Measurements from ENCODE around the gene ATG4B. TPM values are rescaled to one million over a fixed set of nuclear protein-coding genes. Genes with fewer than 3 reads are reported as not detected.

ATG4B gene
- total RNA-seq, 2 donors from 2014 or later: 52.0 to 86.1 TPM

DNA sequence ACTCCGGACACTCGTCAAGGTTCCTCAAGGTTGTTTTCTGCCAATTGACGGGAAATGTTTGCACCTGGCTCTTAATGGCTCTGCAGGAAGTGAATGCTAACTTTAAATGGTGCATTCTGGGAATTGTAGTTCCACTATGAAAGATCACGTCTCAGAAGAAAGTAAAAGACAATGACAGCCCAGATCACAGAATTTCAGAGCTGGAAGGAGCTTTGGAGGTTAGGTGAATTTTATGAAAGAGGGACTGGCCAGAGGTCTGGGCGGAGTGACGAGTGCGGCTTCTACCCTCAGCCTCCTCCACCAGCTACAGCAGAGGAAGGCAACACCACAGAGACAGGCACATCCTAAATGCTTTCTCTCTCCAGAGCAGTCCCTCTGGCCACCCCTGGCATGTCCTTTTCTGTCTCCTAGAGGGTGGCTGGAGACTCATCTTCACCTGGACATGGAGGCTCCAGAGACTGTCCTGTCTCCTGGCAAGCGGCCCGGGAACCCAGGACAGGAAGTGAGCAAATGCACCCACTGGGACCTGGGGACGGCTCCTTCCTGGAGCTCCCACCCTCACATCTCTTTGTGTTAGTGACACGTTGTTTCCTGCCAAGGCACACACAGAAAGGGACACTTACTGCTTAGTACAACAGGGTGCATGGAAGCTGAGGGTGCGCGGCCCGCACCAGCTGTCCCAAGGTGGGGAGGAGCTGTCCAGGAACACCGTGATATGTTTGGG, 19.9 kb upstream of the ATG4B start:
- Histone ChIP-seq H3K27ac (no peak overlapping the region), H3K36me3 (no peaks in the 10 kb centered on the region), H3K4me1 (ENCODE audit: control insufficient read depth in 1 of 2, low read depth in 2 of 2) (no peaks in the 10 kb centered on the region), H3K9me3 (no peaks in the 10 kb centered on the region), H3K27me3 (replicated peaks; ENCODE audit: insufficient read depth) (no peaks in the 10 kb centered on the region), H3K4me3 (peak overlapping the region; percentile 47)
- ATAC-seq (ENCODE audit: insufficient number of reproducible peaks, low FRiP score, low read depth) (no peak), DNase-seq (ENCODE audit: low spot score) (no peak)
- TF ChIP-seq, protein P1, sequence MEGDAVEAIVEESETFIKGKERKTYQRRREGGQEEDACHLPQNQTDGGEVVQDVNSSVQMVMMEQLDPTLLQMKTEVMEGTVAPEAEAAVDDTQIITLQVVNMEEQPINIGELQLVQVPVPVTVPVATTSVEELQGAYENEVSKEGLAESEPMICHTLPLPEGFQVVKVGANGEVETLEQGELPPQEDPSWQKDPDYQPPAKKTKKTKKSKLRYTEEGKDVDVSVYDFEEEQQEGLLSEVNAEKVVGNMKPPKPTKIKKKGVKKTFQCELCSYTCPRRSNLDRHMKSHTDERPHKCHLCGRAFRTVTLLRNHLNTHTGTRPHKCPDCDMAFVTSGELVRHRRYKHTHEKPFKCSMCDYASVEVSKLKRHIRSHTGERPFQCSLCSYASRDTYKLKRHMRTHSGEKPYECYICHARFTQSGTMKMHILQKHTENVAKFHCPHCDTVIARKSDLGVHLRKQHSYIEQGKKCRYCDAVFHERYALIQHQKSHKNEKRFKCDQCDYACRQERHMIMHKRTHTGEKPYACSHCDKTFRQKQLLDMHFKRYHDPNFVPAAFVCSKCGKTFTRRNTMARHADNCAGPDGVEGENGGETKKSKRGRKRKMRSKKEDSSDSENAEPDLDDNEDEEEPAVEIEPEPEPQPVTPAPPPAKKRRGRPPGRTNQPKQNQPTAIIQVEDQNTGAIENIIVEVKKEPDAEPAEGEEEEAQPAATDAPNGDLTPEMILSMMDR (IDR thresholded peaks at IDR 0.05): no peak

DNA sequence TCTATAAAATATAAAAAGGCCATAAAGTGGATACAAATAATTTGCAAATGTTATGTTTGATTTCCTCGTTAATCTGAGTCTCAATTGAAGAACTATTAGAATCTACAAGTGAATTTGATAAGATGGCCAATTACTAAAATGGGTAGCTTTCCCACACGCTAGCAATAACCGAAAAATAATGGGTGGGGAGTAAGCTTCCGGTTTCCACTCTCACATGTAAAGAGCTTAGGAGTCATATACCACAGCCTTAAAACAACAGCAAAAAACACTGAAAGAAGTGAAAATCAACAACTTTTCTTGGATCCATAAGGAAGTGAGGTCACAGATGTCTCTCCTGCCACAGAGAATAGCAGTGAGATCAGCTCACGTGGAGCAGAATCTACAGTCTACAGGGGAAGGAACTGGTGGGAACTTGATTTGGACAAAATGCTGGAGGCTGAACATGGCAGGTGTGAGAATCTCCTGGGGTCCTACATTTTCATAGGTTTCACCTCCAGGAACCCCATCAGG, 19.1 kb upstream of the ATG4B start:
- Histone ChIP-seq H3K27ac (no peak overlapping the region), H3K36me3 (no peaks in the 10 kb centered on the region)

DNA sequence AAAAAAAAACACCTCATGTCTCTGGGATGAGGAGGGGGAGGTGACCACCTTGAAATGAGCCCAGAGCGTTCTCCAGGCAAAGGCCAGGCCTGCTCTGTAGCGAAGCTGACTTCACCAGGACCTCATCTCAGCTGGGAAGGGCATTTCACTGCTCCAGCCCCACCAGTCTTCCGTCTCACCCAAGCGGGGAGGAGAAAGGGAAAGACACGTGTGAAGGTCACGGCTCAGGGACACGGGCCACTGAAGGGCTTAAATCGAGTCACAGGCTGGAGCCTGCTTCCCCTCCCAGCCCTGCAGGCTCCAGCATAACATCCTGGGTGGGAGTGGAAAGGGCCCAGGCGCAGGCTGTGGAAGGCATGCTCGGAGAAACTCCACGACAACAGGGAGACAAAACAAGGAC, 18.7 kb upstream of the ATG4B start:
- Histone ChIP-seq H3K4me1 (ENCODE audit: control insufficient read depth in 1 of 2, low read depth in 2 of 2) (no peaks in the 10 kb centered on the region), H3K4me3 (no peak overlapping the region), H3K9me3 (no peaks in the 10 kb centered on the region), H3K36me3 (no peaks in the 10 kb centered on the region), H3K27me3 (replicated peaks; ENCODE audit: insufficient read depth) (no peaks in the 10 kb centered on the region), H3K27ac (no peak overlapping the region)
- ATAC-seq (ENCODE audit: insufficient number of reproducible peaks, low FRiP score, low read depth) (no peak), DNase-seq (ENCODE audit: low spot score) (no peak)
- TF ChIP-seq, protein P1 (IDR thresholded peaks at IDR 0.05): no peak

More for the DNA sequence above, 19.1 kb upstream of the ATG4B start:
- no peak for ATAC-seq (ENCODE audit: insufficient number of reproducible peaks, low FRiP score, low read depth)
- Histone ChIP-seq H3K9me3 (no peaks in the 10 kb centered on the region), H3K4me1 (ENCODE audit: control insufficient read depth in 1 of 2, low read depth in 2 of 2) (no peaks in the 10 kb centered on the region), H3K4me3 (no peak overlapping the region), H3K27me3 (replicated peaks; ENCODE audit: insufficient read depth) (no peaks in the 10 kb centered on the region)
- DNase-seq (ENCODE audit: low spot score): no peak
- TF ChIP-seq, protein P1 (IDR thresholded peaks at IDR 0.05): no peak

DNA sequence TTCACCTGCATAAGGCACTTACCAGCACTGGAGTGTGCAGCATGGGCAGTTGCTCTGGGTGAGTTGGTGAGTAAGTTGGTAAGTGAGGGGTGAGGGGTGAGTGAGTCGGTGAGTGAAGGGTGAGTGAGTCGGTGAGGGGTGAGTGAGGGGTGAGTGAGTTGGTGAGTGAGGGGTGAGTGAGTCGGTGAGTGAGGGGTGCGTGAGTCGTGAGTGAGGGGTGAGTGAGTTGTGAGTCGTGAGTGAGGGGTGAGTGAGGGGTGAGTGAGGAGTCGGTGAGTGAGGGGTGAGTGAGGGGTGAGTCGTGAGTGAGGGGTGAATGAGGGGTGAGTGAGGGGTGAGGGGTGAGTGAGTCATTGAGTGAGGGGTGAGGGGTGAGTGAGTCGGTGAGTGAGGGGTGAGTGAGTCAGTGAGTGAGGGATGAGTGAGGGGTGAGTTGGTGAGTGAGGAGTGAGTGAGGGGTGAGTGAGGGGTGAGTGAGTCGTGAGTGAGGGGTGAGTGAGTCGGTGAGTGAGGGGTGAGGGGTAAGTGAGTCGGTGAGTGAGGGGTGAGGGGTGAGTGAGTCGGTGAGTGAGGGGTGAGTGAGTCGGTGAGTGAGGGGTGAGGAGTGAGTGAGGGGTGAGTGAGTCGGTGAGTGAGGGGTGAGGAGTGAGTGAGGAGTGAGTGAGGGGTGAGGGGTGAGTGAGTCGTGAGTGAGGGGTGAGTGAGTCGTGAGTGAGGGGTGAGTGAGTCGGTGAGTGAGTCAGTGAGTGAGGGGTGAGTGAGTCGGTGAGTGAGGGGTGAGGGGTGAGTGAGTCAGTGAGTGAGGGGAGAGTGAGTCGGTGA, 17.7 kb upstream of the ATG4B start:
- no peaks in the 10 kb centered on the region for H3K36me3 ChIP-seq
- H3K27me3 ChIP-seq (replicated peaks; ENCODE audit: insufficient read depth): no peaks in the 10 kb centered on the region
- no peak overlapping the region for H3K4me3 ChIP-seq
- H3K27ac ChIP-seq: no peak overlapping the region
- H3K9me3 ChIP-seq: no peaks in the 10 kb centered on the region
- TF ChIP-seq, protein P1 (IDR thresholded peaks at IDR 0.05): no peak
- DNase-seq (ENCODE audit: low spot score) (no peak), ATAC-seq (ENCODE audit: insufficient number of reproducible peaks, low FRiP score, low read depth) (no peak)
- no peaks in the 10 kb centered on the region for H3K4me1 ChIP-seq (ENCODE audit: control insufficient read depth in 1 of 2, low read depth in 2 of 2)

DNA sequence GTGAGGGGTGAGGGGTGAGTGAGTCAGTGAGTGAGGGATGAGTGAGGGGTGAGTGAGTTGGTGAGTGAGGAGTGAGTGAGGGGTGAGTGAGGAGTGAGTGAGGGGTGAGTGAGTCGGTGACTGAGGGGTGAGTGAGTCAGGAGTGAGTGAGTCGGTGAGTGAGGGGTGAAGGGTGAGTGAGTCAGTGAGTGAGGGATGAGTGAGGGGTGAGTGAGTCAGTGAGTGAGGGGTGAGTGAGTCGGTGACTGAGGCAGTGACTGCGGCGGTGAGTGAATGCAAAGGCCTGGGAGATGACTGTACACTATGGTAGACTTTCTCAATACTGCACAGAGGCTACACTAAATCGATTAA, 17.1 kb upstream of the ATG4B start:
- DNase-seq (ENCODE audit: low spot score) (no peak), ATAC-seq (ENCODE audit: insufficient number of reproducible peaks, low FRiP score, low read depth) (no peak)
- Histone ChIP-seq H3K9me3 (no peaks in the 10 kb centered on the region), H3K4me3 (no peak overlapping the region), H3K27ac (no peak overlapping the region), H3K4me1 (ENCODE audit: control insufficient read depth in 1 of 2, low read depth in 2 of 2) (no peaks in the 10 kb centered on the region), H3K27me3 (replicated peaks; ENCODE audit: insufficient read depth) (no peaks in the 10 kb centered on the region), H3K36me3 (no peaks in the 10 kb centered on the region)
- TF ChIP-seq, protein P1 (IDR thresholded peaks at IDR 0.05): no peak
